Large intestine (tissue), 3 donors: Measurements from ENCODE around the gene BRD7. TPM values are rescaled to one million over a fixed set of nuclear protein-coding genes. Genes with fewer than 3 reads are reported as not detected.

Source experiments
- DNase-seq, 2 donors: peaks; one replicate each; pipeline versions ENCODE4 v3.0.0 to v3.0.0-alpha.2; 2013
- H3K27ac ChIP-seq: one replicate; pipeline ENCODE4 v1.5.1; 2013; ENCODE audit warnings: low read length
- H3K27me3 ChIP-seq: 2 replicates; pipeline ENCODE4 v1.6.1; 2013; ENCODE audit warnings: low read length; ENCODE audit not compliant: control insufficient read depth, insufficient read depth
- H3K36me3 ChIP-seq: 2 replicates; pipeline ENCODE4 v1.6.1; 2013; ENCODE audit warnings: low read length; ENCODE audit not compliant: control insufficient read depth, insufficient read depth
- H3K4me1 ChIP-seq: one replicate; pipeline ENCODE4 v1.6.1; 2013; ENCODE audit warnings: low read length; ENCODE audit not compliant: control insufficient read depth, insufficient read depth
- H3K4me3 ChIP-seq: one replicate; pipeline ENCODE4 v1.5.1; 2013; ENCODE audit warnings: low read length
- H3K9me3 ChIP-seq: one replicate; pipeline ENCODE4 v1.6.1; 2013; ENCODE audit warnings: mild to moderate bottlenecking, low read depth, low read length, moderate library complexity; ENCODE audit not compliant: control insufficient read depth
- WGBS: methylation state at CpG from one replicate; pipeline ENCODE4 v1.1.5; 2013; ENCODE audit warnings: low lambda C conversion rate; ENCODE audit not compliant: insufficient coverage; 5-methylcytosine and 5-hydroxymethylcytosine counted together
- polyA plus RNA-seq: library from polyadenylated mRNA; unstranded; fragments of 120-200 nt; gene quantifications from one replicate; pipeline ENCODE4 v1.2.1, GENCODE V29; 2013

BRD7 gene
- polyA plus RNA-seq, 1 donor: 69.7 TPM

- Histone ChIP-seq H3K36me3 (no peaks in the 10 kb centered on the region), H3K4me3 (no peak overlapping the region), H3K4me1 (no peaks in the 10 kb centered on the region), H3K27me3 (no peaks in the 10 kb centered on the region), H3K27ac (no peak overlapping the region), H3K9me3 (no peaks in the 10 kb centered on the region)
- 100% methylated on average over 1 of the region's 4 CpGs for WGBS
- DNase-seq: no peak
Measured at GRCh38 chr16:50276801-50277555, 91.8 kb downstream of the BRD7 start.

- no CpG with 5 or more reads among the region's 2 CpGs for WGBS
- Histone ChIP-seq H3K4me1 (no peaks in the 10 kb centered on the region), H3K4me3 (no peak overlapping the region), H3K27me3 (no peaks in the 10 kb centered on the region), H3K9me3 (no peaks in the 10 kb centered on the region), H3K36me3 (no peaks in the 10 kb centered on the region), H3K27ac (no peak overlapping the region)
- no peak for DNase-seq
Measured at GRCh38 chr16:50276326-50276640, 92.5 kb downstream of the BRD7 start.

- Histone ChIP-seq H3K36me3 (no peaks in the 10 kb centered on the region), H3K27ac (no peak overlapping the region), H3K4me1 (no peaks in the 10 kb centered on the region), H3K27me3 (no peaks in the 10 kb centered on the region), H3K4me3 (no peak overlapping the region), H3K9me3 (no peaks in the 10 kb centered on the region)
- WGBS: no CpG with 5 or more reads among the region's 12 CpGs
- DNase-seq: no peak
Measured at GRCh38 chr16:50275428-50276325, 93.1 kb downstream of the BRD7 start.

- Histone ChIP-seq H3K27ac (no peak overlapping the region), H3K4me1 (no peaks in the 10 kb centered on the region), H3K36me3 (no peaks in the 10 kb centered on the region), H3K9me3 (no peaks in the 10 kb centered on the region), H3K4me3 (no peak overlapping the region), H3K27me3 (no peaks in the 10 kb centered on the region)
- no peak for DNase-seq
- WGBS: no CpG with 5 or more reads among the region's 3 CpGs
Measured at GRCh38 chr16:50275098-50275415, 93.7 kb downstream of the BRD7 start.

- H3K27ac ChIP-seq: no peak overlapping the region
- H3K27me3 ChIP-seq: no peaks in the 10 kb centered on the region
- H3K4me1 ChIP-seq: no peaks in the 10 kb centered on the region
- no CpG with 5 or more reads among the region's 18 CpGs for WGBS
- no peaks in the 10 kb centered on the region for H3K9me3 ChIP-seq
- DNase-seq: no peak
- no peaks in the 10 kb centered on the region for H3K36me3 ChIP-seq
- H3K4me3 ChIP-seq: peak overlapping the region; percentile 13
Measured at GRCh38 chr16:50274326-50275097, 94.3 kb downstream of the BRD7 start.

GRCh38 chr16:50273888-50274325, 94.9 kb downstream of the BRD7 start:
- H3K4me1 ChIP-seq: no peaks in the 10 kb centered on the region
- WGBS: no CpG with 5 or more reads among the region's 13 CpGs
- DNase-seq: no peak
- H3K9me3 ChIP-seq: no peaks in the 10 kb centered on the region
- H3K4me3 ChIP-seq: no peak overlapping the region
- H3K36me3 ChIP-seq: no peaks in the 10 kb centered on the region
- no peaks in the 10 kb centered on the region for H3K27me3 ChIP-seq
- H3K27ac ChIP-seq: no peak overlapping the region

- WGBS: no CpG with 5 or more reads among the region's 2 CpGs
- no peaks in the 10 kb centered on the region for H3K4me1 ChIP-seq
- H3K27ac ChIP-seq: no peak overlapping the region
Measured at GRCh38 chr16:50273382-50273690, 95.5 kb downstream of the BRD7 start.

GRCh38 chr16:50272687-50273381, 96.0 kb downstream of the BRD7 start:
- H3K27me3 ChIP-seq: no peaks in the 10 kb centered on the region
- no peak overlapping the region for H3K27ac ChIP-seq
- H3K4me3 ChIP-seq: no peak overlapping the region
- no peaks in the 10 kb centered on the region for H3K4me1 ChIP-seq
- no peaks in the 10 kb centered on the region for H3K9me3 ChIP-seq
- H3K36me3 ChIP-seq: no peaks in the 10 kb centered on the region
- no CpG with 5 or more reads among the region's 5 CpGs for whole genome bisulfite sequencing
- no peak for DNase-seq

More at GRCh38 chr16:50273382-50273690, 95.5 kb downstream of the BRD7 start:
- Histone ChIP-seq H3K4me3 (no peak overlapping the region), H3K27me3 (no peaks in the 10 kb centered on the region), H3K9me3 (no peaks in the 10 kb centered on the region), H3K36me3 (no peaks in the 10 kb centered on the region)
- no peak for DNase-seq

- H3K4me1 ChIP-seq: peaks cover under 1% of the 10 kb centered on the region
- no peak for DNase-seq
Measured at GRCh38 chr16:50272111-50272571, 96.6 kb downstream of the BRD7 start.

More at GRCh38 chr16:50272111-50272571, 96.6 kb downstream of the BRD7 start:
- H3K27me3 ChIP-seq: no peaks in the 10 kb centered on the region
- H3K9me3 ChIP-seq: no peaks in the 10 kb centered on the region
- WGBS: no CpG with 5 or more reads among the region's 7 CpGs
- H3K4me3 ChIP-seq: no peak overlapping the region
- no peaks in the 10 kb centered on the region for H3K36me3 ChIP-seq
- H3K27ac ChIP-seq: no peak overlapping the region
